MM.1S (cell line): Measurements from ENCODE around the gene NPR3.

Experiments used
- DNase-seq: peaks from one replicate; pipeline ENCODE4 v3.0.0-alpha.2; 2015
- H2AFZ ChIP-seq: fragments of 300-600 bp; sonication (generic); 2 replicates; pipeline ENCODE4 v1.6.0; 2016; ENCODE audit warnings: antibody characterized with exemption, low read length
- H3F3A ChIP-seq: fragments of 300-600 bp; sonication (generic); 2 replicates; pipeline ENCODE4 v1.6.1; 2016; ENCODE audit warnings: mild to moderate bottlenecking, antibody characterized with exemption, low read length, moderate library complexity, mixed read lengths; ENCODE audit not compliant: insufficient read depth
- H3K27ac ChIP-seq: fragments of 300-600 bp; sonication (generic); 2 replicates; pipeline ENCODE4 v1.5.1; 2016; ENCODE audit warnings: mild to moderate bottlenecking, low read length
- H3K27me3 ChIP-seq: fragments of 300-600 bp; sonication (generic); replicated peaks from 2 replicates; pipeline ENCODE4 v1.6.0; 2016; ENCODE audit warnings: low read length; ENCODE audit not compliant: insufficient read depth
- H3K36me3 ChIP-seq: fragments of 300-600 bp; sonication (generic); replicated peaks from 2 replicates; pipeline ENCODE4 v1.6.1; 2016; ENCODE audit warnings: mild to moderate bottlenecking, low read length, mixed read lengths; ENCODE audit not compliant: insufficient read depth
- H3K4me1 ChIP-seq: fragments of 300-600 bp; sonication (generic); 2 replicates; pipeline ENCODE4 v1.6.1; 2016; ENCODE audit warnings: low read length, mixed read lengths
- H3K4me2 ChIP-seq: fragments of 300-600 bp; sonication (generic); 2 replicates; pipeline ENCODE4 v1.6.0; 2016; ENCODE audit warnings: low read depth, low read length
- H3K4me3 ChIP-seq: fragments of 300-600 bp; sonication (generic); 2 replicates; pipeline ENCODE4 v1.5.1; 2016; ENCODE audit warnings: low read length, mixed read lengths
- H3K79me2 ChIP-seq: fragments of 300-600 bp; sonication (generic); 2 replicates; pipeline ENCODE4 v1.6.1; 2016; ENCODE audit warnings: mixed run types, low read length, mixed read lengths
- H3K9ac ChIP-seq: fragments of 300-600 bp; sonication (generic); 2 replicates; pipeline ENCODE4 v1.6.1; 2016; ENCODE audit warnings: low read length, mixed read lengths
- H3K9me2 ChIP-seq: fragments of 300-600 bp; sonication (generic); replicated peaks from 2 replicates; pipeline ENCODE4 v1.6.1; 2016; ENCODE audit warnings: mild to moderate bottlenecking, low read length, mixed read lengths; ENCODE audit not compliant: insufficient read depth
- H3K9me3 ChIP-seq: fragments of 300-600 bp; sonication (generic); replicated peaks from 2 replicates; pipeline ENCODE4 v1.6.1; 2016; ENCODE audit warnings: mild to moderate bottlenecking, low read length, mixed read lengths; ENCODE audit not compliant: insufficient read depth
- H4K20me1 ChIP-seq: fragments of 300-600 bp; sonication (generic); 2 replicates; pipeline ENCODE4 v1.6.1; 2016; ENCODE audit warnings: mild to moderate bottlenecking, low read length, moderate library complexity, mixed read lengths; ENCODE audit not compliant: insufficient read depth
- CTCF ChIP-seq: fragments of 300-600 bp; sonication (generic); IDR thresholded peaks from 2 replicates; pipeline ENCODE4 v1.5.1; 2016; ENCODE audit warnings: antibody characterized with exemption, low read length, mixed read lengths
- EZH2 ChIP-seq: fragments of 300-600 bp; sonication (generic); optimal IDR thresholded peaks from 2 replicates; pipeline ENCODE3; 2017; ENCODE audit warnings: low read depth, mild to moderate bottlenecking, antibody characterized with exemption, low read length, mixed read lengths
- EZH2phosphoT487 ChIP-seq: fragments of 300-600 bp; sonication (generic); IDR thresholded peaks from 2 replicates; pipeline ENCODE4 v1.6.1; 2018; ENCODE audit warnings: antibody characterized with exemption, low read length

The NPR3 gene

GRCh38 chr5:32776200-32776599 lies 65.1 kb downstream of the NPR3 start:
- Histone ChIP-seq H3K27me3 (no peaks in the 10 kb centered on the region), H3K9ac (no peak overlapping the region), H3K79me2 (no peaks in the 10 kb centered on the region), H3K4me2 (no peak overlapping the region), H4K20me1 (no peaks in the 10 kb centered on the region), H3K4me1 (no peaks in the 10 kb centered on the region), H3K9me3 (no peaks in the 10 kb centered on the region), H3K36me3 (no peaks in the 10 kb centered on the region), H3K9me2 (no peaks in the 10 kb centered on the region), H2AFZ (no peak overlapping the region), H3F3A (no peaks in the 10 kb centered on the region), H3K27ac (no peak overlapping the region), H3K4me3 (no peak overlapping the region)
- DNase-seq = no peak
- TF ChIP-seq EZH2 (no peak), CTCF (no peak), EZH2phosphoT487 (no peak)

GRCh38 chr5:32777222-32777621 lies 66.1 kb downstream of the NPR3 start:
- Histone ChIP-seq H3K27ac (no peak overlapping the region), H3F3A (no peaks in the 10 kb centered on the region), H3K4me2 (no peak overlapping the region), H3K36me3 (no peaks in the 10 kb centered on the region), H2AFZ (no peak overlapping the region), H3K9ac (no peak overlapping the region), H4K20me1 (no peaks in the 10 kb centered on the region), H3K9me2 (no peaks in the 10 kb centered on the region), H3K9me3 (no peaks in the 10 kb centered on the region), H3K79me2 (no peaks in the 10 kb centered on the region), H3K27me3 (no peaks in the 10 kb centered on the region), H3K4me3 (no peak overlapping the region), H3K4me1 (no peaks in the 10 kb centered on the region)
- no peak for DNase-seq
- TF ChIP-seq EZH2 (no peak), EZH2phosphoT487 (no peak), CTCF (no peak)

- no peak for TF ChIP-seq EZH2
- TF ChIP-seq EZH2phosphoT487 = no peak
- TF ChIP-seq CTCF = no peak
- no peak for DNase-seq
- Histone ChIP-seq H3K4me1 (no peaks in the 10 kb centered on the region), H3K9ac (no peak overlapping the region), H3K79me2 (no peaks in the 10 kb centered on the region), H4K20me1 (no peaks in the 10 kb centered on the region), H3K9me2 (no peaks in the 10 kb centered on the region), H3K27ac (no peak overlapping the region), H3K4me3 (no peak overlapping the region), H3K27me3 (no peaks in the 10 kb centered on the region), H3K36me3 (no peaks in the 10 kb centered on the region), H2AFZ (no peak overlapping the region), H3F3A (no peaks in the 10 kb centered on the region), H3K4me2 (no peak overlapping the region), H3K9me3 (no peaks in the 10 kb centered on the region)
Observed at GRCh38 chr5:32777733-32778132, 66.6 kb downstream of the NPR3 start.
